ENCODE data around the gene TMEM270. TPM values are rescaled to one million over a fixed set of nuclear protein-coding genes. Genes with fewer than 3 reads are reported as not detected.

TMEM270 gene
- total RNA-seq, 2 donors from 2014 or later: not detected

DNA sequence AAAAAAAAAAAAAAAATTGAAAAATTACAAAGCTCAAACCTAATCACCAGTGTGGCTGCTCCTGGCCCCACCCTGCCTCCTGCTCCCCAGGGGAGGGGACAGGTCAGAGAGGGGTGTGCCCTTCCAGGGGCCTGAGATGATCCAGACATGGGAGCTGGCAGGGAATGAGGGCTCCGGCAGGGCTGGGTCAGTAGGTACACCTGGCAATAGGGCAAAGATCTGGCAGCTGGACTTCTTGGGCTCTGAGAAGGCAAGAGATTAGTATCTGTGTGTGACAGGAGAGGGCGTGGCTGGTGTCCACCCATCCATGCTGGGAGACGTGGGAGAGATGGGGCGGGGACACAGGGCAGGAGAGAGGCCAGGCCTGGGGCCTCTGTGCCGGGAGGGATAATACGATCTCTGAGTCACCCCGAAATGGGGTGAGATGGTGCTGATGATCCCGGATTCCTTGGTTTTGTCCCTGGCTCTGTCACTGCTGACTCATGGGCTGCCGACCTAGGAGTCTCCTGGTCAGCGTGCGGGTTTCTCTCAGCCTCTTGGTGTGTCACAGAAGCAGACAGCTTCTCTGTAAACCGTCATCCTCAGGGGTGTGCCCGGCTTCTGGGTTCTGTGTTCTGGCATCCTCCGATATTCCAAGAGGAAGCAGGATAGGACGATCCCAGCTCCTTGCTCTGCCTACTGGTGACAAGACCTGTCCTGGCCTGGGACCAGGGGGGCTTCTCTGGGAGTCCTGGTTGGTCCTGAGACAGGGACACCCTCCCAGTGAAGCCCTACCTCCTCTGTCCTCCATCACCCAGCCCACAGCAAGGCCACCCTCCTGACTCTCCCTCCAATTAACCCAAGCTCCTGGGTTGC is 38.4 kb upstream of the TMEM270 start:
- H3K4me3 ChIP-seq: no peak overlapping the region
- H3K27ac ChIP-seq: no peak overlapping the region
- no peaks in the 10 kb centered on the region for H3K36me3 ChIP-seq
- no peaks in the 10 kb centered on the region for H3K9me3 ChIP-seq
- no peak for DNase-seq (ENCODE audit: low spot score)
- peaks cover 0 to 3% of the 10 kb centered on the region in 2 donors for H3K4me1 ChIP-seq
- TF ChIP-seq CTCF (IDR thresholded peaks at IDR 0.05): no peak
- H3K27me3 ChIP-seq: no peaks in the 10 kb centered on the region

DNA sequence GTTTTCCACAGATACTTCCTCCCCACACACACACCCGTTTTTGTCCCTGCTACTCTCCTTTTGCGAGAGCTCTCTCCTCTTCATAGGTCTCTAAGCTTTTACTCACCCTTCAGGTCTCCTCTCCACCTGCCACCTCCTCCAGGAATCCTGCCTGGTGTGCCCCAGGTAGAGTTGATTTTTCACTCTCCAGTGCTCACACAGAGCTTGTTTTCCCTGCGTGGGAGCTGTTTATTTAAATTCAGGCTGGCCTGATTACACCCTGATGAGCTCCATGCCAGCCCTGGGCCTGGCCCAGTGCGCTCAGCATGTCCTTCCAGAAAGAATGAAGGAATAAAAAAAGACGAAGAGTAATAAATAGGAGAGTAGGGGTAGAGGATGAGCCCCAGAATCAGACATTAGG is 37.7 kb upstream of the TMEM270 start:
- H3K4me3 ChIP-seq: no peak overlapping the region
- H3K36me3 ChIP-seq: no peaks in the 10 kb centered on the region
- TF ChIP-seq CTCF (IDR thresholded peaks at IDR 0.05): no peak
- no peaks in the 10 kb centered on the region for H3K9me3 ChIP-seq
- peaks cover 0 to 10% of the 10 kb centered on the region in 2 donors for H3K4me1 ChIP-seq
- no peak overlapping the region for H3K27ac ChIP-seq
- H3K27me3 ChIP-seq: no peaks in the 10 kb centered on the region
- no peak for DNase-seq (ENCODE audit: low spot score)

DNA sequence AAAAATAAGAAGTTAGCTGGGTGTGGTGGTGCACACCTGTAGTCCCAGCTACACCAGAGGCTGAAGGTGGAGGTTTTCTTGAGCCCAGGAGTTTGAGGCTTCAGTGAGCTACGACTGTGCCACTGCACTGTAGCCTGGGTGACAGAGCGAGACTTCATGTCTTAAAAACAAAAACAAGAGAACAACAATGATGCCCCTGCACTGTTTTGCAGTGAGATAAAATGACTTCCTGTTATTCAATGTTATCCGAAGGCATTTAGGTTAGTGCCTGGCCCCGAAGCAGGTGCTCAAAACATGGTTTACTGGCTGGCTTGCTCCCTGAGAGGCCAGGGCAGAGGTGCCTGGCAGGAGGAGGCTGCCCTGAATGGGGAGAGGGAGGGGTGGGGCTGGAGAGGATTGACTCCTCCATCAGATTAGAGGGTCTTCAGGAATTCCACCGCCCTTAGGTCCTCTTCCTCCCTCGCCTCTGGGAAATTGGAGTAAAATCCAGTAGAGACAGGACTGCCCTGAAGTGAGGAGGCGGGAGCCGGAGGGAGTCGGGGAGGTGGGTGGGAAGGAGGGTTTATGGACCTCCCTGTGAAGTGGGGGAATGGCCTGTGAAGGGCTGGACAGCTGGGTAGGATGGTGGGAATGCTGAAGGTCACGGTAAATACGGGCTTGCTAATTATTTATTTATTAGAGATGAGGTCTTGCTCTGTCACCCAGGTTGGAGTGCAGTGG is 36.9 kb upstream of the TMEM270 start:
- peaks cover 0 to 16% of the 10 kb centered on the region in 2 donors for H3K4me1 ChIP-seq
- no peaks in the 10 kb centered on the region for H3K27me3 ChIP-seq
- no peak for DNase-seq (ENCODE audit: low spot score)
- H3K36me3 ChIP-seq: no peaks in the 10 kb centered on the region
- no peak overlapping the region for H3K27ac ChIP-seq
- no peak for TF ChIP-seq CTCF (IDR thresholded peaks at IDR 0.05)
- no peaks in the 10 kb centered on the region for H3K9me3 ChIP-seq
- no peak overlapping the region for H3K4me3 ChIP-seq

- no peak for TF ChIP-seq CTCF (IDR thresholded peaks at IDR 0.05)
- H3K27me3 ChIP-seq: no peaks in the 10 kb centered on the region
- DNase-seq (ENCODE audit: low spot score): no peak
- H3K36me3 ChIP-seq: no peaks in the 10 kb centered on the region
- no peak overlapping the region for H3K27ac ChIP-seq
- H3K4me3 ChIP-seq: no peak overlapping the region
- peaks cover 0 to 16% of the 10 kb centered on the region in 2 donors for H3K4me1 ChIP-seq
- no peaks in the 10 kb centered on the region for H3K9me3 ChIP-seq
Observed at GRCh38 chr7:73824986-73825385, 36.0 kb upstream of the TMEM270 start.

GRCh38 chr7:73827567-73828106 is 33.3 kb upstream of the TMEM270 start:
- Histone ChIP-seq H3K9me3 (no peaks in the 10 kb centered on the region), H3K4me1 (peaks cover 0 to 23% of the 10 kb centered on the region in 2 donors), H3K27ac (no peak overlapping the region), H3K27me3 (no peaks in the 10 kb centered on the region), H3K36me3 (no peaks in the 10 kb centered on the region), H3K4me3 (no peak overlapping the region)
- no peak for DNase-seq (ENCODE audit: low spot score)
- no peak for TF ChIP-seq CTCF (IDR thresholded peaks at IDR 0.05)
